ENCODE measurements around the gene CCDC127.
"Not testable (repeated sequence)": the region's sequence is repeated elsewhere in the genome, so short reads cannot be mapped to it uniquely, and the experiment has no call there.

CCDC127 gene

DNA sequence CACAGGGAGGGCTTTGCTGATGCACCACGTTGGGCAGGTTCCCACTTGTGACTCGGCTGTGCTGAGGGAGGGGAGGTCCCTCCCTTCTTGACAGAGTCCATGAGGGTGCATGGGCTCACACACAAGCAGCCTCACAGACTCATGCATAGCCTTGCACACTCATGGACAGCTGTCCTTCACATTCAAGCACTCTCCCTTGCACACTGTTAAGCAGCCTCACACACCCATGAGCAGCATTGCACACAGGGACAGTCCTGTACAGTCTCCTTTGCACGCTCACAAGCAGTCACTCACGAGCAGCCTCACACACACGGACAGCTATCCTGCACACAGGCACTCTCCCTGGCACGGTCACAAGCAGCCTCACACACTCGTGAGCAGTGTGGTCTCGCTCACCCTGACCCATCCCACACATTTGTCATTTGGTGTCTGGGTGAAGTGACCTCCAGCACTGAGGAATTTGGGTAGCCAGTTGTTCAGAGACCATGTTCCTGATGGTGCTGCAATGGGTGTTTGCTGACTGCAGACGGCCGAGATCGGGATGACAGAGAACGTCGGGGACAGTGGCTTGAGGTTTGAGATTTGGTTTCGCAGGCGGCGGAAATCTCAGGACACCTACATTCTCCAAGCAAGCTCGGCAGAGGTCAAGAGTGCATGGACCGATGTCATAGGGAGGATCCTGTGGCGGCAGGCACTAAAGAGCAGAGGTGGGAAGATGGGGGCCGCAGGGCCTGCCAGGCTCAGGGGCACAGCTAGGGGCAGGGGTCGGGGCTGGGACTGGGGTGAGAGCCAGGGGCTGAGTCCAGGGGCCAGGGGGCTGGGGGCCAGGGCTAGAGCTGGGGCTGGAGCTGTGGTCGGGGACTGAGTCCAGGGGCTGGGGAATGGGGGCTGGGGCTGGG, 44.3 kb downstream of the CCDC127 start:
- no peak for DNase-seq (ENCODE audit: low spot score)

GRCh38 chr5:172841-173251, 45.1 kb downstream of the CCDC127 start:
- no peak for DNase-seq (ENCODE audit: low spot score)

DNA sequence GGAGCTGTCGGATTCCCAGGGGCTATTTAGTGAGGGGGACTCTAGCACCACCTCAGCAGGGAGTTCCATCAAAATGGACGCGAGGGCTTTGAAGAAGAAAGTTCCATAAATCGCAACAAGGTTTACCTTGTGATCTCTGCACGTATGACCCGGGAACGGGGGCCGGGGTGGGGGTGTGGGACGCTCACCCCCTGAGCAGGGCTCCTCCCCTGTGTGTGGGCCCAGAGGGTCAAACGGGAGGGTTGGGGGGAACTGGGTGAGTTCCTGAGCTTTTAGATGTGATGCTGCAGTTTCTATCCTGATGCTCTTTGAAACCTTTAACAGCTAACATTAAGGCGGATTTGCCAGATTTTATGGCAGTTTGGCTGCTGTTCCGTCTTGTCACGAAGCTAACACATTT, 45.5 kb downstream of the CCDC127 start:
- DNase-seq (ENCODE audit: low spot score) = no peak

- DNase-seq (ENCODE audit: low spot score) = no peak
These were observed 46.1 kb downstream of the CCDC127 start for GRCh38 chr5:171801-172331.

DNA sequence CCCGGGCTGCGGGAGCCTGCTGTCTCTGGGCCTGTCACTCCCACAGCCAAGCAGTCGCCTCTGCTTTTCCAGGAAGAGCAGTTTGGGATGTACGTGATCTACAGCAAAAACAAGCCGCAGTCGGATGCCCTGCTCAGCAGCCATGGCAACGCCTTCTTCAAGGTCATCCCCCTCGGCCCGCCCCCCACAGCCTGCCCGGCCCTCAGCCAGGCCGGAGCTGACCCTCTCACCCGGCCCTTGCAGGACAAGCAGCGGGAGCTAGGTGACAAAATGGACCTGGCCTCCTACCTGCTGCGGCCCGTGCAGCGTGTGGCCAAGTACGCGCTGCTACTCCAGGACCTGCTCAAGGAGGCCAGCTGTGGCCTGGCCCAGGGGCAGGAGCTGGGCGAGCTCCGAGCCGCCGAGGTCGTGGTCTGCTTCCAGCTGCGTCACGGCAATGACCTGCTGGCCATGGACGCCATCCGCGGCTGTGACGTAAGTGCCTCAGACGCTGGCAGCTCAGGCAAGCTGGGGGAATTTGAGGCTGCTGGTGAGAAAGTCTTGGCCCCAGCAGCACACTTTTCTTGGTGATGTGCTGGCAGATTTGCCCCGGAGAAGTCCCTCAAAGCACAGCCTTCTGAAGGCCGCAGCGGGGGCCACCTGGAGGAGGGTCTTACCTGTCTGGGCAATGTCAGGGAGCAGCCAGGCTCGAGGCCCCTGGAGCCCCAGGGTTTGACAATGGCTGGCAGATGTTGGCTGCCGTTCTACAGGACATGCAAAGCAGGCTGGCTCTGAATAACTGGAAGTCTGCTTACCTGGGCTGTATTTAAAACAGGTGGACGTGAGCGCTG, 46.8 kb downstream of the CCDC127 start:
- DNase-seq (ENCODE audit: low spot score) = no peak

- no peak for DNase-seq (ENCODE audit: low spot score)
These were observed 48.2 kb downstream of the CCDC127 start for GRCh38 chr5:169728-170094.

DNA sequence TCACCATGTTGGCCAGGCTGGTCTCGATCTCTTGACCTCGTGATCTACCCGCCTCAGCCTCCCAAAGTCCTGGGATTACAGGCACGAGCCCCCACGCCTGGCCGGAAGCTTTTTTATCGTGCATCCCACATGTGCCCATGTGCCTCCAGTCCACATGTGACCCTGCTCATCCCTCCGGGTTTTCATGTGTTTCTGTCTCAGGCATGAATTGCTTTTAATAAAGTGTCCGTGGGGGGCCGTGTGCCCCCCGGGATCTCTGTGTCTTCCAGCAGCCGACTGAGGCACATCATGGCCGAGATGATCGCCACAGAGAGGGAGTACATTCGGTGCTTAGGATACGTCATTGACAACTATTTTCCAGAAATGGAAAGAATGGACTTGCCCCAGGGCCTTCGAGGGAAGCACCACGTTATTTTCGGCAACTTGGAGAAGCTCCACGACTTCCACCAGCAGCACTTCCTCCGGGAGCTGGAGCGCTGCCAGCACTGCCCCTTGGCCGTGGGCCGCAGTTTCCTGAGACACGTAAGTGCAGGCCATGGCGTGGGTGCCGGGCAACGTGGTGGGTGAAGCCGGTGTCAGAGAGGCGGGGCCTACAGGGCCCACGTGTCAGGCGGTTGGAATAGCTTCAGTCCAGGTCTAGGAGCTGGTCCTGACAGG, 48.8 kb downstream of the CCDC127 start:
- no peak for DNase-seq (ENCODE audit: low spot score)

- no peak for DNase-seq (ENCODE audit: low spot score)
These were observed 49.8 kb downstream of the CCDC127 start for GRCh38 chr5:167982-168660.

DNA sequence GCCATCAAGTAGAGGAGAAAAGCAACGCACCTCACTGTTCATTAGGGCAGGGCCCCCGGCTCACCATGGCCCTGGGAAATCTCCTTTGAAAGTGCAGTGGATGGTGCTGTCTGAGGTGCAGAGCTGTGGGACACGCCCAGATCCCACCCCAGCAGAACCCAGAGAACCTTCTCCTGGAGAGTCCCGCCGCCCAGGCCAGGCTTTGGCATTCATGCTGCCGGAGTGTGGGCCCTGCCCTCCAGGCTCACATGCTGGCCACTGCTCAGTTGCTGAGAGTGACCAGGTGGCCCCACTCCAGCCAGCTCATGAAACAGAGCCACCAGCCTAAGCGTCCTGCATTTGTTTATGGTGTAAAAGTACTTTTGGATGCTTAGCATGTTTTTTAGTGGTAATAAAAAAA, 50.4 kb downstream of the CCDC127 start:
- DNase-seq (ENCODE audit: low spot score) = no peak

GRCh38 chr5:166441-167372, 51.2 kb downstream of the CCDC127 start:
- DNase-seq (ENCODE audit: low spot score) = no peak

DNA sequence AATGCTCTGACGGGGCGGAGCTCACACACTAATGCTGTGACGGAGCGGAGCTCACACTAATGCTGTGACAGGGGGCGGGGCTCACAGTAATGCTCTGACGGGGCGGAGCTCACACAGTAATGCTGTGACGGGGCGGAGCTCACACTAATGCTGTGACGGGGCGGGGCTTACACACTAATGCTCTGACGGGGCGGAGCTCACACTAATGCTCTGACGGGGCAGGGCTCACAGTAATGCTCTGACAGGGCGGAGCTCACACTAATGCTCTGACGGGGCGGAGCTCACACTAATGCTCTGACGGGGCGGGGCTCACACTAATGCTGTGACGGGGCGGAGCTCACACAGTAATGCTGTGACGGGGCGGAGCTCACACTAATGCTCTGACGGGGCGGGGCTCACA, 53.2 kb downstream of the CCDC127 start:
- DNase-seq (ENCODE audit: low spot score) = not testable (repeated sequence)

GRCh38 chr5:164244-164643, 53.7 kb downstream of the CCDC127 start:
- DNase-seq (ENCODE audit: low spot score) = no peak

DNA sequence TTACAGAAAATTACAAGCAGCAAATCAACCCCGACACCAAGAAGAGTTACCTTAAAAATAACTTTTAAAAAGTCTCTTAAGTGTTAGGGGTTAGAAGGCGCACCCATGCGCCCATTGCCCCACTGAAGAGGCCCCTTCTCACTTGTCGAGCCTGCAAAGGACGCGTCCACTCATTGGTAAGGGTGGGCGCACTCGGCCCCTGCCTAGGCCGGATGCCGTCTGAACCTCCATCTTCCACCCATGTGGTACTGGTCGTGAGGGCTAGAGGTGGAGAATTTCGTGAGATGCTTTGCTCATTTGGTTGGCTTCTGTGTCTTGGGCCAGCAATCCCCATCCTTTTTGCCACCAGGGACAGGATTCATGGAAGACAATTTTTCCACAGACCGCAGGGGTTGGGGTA, 54.1 kb downstream of the CCDC127 start:
- no peak for DNase-seq (ENCODE audit: low spot score)

DNA sequence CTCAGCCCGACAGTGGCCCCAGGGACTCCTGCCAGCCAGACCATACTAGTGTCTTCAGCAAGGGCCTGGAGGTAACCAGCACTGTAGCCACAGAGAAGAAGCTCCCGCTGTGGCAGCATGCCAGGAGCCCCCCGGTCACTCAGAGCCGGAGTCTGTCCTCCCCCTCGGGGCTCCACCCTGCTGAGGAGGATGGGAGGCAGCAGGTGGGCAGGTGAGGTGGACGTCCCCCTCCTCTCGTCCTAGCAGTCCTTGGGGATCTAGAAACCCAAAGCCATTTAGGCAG, 54.7 kb downstream of the CCDC127 start:
- DNase-seq (ENCODE audit: low spot score) = no peak

- DNase-seq (ENCODE audit: low spot score) = no peak
These were observed 55.2 kb downstream of the CCDC127 start for GRCh38 chr5:162565-163337.

DNA sequence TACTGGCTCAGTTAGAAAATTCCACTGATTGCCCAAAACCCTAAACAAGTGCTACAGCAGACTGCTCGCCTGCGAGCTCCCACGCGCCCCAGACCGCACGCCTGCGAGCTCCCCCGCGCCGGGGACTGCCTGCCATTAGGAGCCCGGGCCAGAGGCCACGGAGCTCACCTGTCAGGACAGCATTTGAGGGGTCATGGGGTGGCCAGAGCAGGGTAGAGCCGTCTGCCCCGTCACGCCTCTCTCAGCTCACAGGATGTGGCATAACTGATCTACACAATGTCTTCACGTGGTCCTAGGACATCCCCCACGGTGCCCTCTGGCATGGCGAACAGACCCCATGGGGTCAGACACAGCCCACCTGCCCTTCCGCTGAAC, 55.8 kb downstream of the CCDC127 start:
- no peak for DNase-seq (ENCODE audit: low spot score)

GRCh38 chr5:161803-162110, 56.2 kb downstream of the CCDC127 start:
- no peak for DNase-seq (ENCODE audit: low spot score)

- DNase-seq (ENCODE audit: low spot score) = no peak
These were observed 56.8 kb downstream of the CCDC127 start for GRCh38 chr5:160921-161802.

- DNase-seq (ENCODE audit: low spot score) = no peak
These were observed 57.8 kb downstream of the CCDC127 start for GRCh38 chr5:160173-160510.

Measured in SK-N-DZ (cell line).